Measurements from ENCODE around the gene CALN1. TPM values are rescaled to one million over a fixed set of nuclear protein-coding genes. Genes with fewer than 3 reads are reported as not detected.

Gene CALN1
- total RNA-seq, 4 donors from 2014 or later, result under 0.01 to 0.06 TPM; not detected in 2

DNA sequence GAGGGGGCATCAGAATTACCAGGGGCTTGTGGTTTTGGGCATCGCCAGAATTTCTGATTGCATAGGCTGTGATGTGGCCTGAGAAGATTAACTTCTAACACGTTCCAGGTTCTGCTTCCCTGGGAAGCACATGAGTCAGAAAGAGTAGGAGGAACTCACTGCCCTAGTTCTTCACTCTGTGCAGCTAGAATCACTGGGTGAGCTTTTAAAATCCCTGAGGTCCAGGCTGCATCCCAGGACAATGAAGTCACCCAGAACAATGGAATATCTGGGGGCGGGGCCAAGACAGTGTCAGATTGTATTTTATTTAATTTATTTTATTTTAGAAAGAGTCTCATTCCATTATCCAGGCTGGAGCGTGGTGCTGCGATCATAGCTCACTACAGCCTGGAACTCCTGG, 636.5 kb downstream of the CALN1 start:
- WGBS, result 66% methylated on average over 5 of the region's 5 CpGs

DNA sequence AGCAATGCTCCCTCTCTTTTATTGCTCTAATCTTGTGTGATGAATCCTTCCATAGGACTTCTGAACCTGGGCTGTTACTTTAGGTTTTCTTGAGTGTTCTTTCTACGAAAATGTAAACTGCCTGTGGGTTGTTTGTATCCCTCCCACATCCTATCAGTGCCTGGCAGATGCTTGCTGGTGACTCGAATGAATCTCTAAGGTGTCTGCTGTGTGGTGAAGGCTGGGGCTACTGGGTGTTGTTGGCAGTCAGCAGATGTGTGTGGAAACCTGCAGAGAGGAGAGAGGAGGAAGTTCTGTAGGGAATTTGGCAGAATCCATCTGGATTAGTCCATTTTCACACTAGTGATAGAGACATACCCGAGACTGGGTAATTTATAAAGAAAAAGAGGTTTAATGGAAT, 639.4 kb downstream of the CALN1 start:
- no peak for TF ChIP-seq POLR2AphosphoS5 (IDR thresholded peaks at IDR 0.05)
- no peak for TF ChIP-seq POLR2A (IDR thresholded peaks at IDR 0.05; ENCODE audit: low read depth)
- no peak for TF ChIP-seq EP300 (IDR thresholded peaks at IDR 0.05)
- TF ChIP-seq, protein P1, sequence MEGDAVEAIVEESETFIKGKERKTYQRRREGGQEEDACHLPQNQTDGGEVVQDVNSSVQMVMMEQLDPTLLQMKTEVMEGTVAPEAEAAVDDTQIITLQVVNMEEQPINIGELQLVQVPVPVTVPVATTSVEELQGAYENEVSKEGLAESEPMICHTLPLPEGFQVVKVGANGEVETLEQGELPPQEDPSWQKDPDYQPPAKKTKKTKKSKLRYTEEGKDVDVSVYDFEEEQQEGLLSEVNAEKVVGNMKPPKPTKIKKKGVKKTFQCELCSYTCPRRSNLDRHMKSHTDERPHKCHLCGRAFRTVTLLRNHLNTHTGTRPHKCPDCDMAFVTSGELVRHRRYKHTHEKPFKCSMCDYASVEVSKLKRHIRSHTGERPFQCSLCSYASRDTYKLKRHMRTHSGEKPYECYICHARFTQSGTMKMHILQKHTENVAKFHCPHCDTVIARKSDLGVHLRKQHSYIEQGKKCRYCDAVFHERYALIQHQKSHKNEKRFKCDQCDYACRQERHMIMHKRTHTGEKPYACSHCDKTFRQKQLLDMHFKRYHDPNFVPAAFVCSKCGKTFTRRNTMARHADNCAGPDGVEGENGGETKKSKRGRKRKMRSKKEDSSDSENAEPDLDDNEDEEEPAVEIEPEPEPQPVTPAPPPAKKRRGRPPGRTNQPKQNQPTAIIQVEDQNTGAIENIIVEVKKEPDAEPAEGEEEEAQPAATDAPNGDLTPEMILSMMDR (IDR thresholded peaks at IDR 0.05), result no peak
- 54% methylated on average over 3 of the region's 3 CpGs for WGBS

More for the DNA sequence above, 636.5 kb downstream of the CALN1 start:
- TF ChIP-seq, protein P1 (IDR thresholded peaks at IDR 0.05), result no peak
- TF ChIP-seq POLR2AphosphoS5 (IDR thresholded peaks at IDR 0.05) (no peak), POLR2A (IDR thresholded peaks at IDR 0.05; ENCODE audit: low read depth) (no peak), EP300 (IDR thresholded peaks at IDR 0.05) (no peak)
- peak; percentile 24 for DNase-seq (ENCODE audit: extremely low spot score)
- intact Hi-C loops (cut with DNase I), result no loop called here
- Histone ChIP-seq H3K4me1 (no peaks in the 10 kb centered on the region), H3K27me3 (peaks cover 0 to 3% (median 0%) of the 10 kb centered on the region in 4 donors), H3K4me3 (no peak overlapping the region), H3K36me3 (no peaks in the 10 kb centered on the region), H3K9me3 (no peaks in the 10 kb centered on the region), H3K27ac (replicated peaks in 1 of 4) (no peak overlapping the region)

DNA sequence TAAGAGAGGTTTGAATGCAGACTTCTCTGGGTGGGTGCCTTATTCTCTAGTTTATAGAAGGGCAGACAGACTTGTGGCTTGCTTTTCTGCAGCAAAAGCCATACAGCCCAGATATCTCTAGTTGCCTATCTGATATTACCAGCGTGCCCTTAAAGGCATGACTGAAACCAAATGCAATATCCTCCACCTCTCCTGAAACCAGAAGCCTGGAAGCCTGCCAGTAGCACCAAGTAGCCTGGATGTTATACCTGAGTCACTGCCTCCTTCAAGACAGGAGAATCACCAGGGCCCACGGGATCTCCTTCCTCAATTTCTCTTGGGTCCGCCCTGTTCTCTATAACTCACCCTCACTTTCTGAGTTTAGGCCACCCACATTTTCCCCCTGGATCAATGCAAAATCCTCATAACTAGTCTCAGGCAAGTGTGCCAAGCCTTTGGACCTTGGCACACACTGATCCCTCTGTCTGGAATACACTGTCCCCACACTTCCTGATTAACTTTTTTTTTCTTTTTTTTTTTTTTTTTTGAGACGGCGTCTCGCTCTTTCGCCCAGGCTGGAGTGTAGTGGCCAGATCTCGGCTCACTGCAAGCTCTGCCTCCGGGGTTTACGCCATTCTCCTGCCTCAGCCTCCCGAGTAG, 641.8 kb downstream of the CALN1 start:
- H3K36me3 ChIP-seq, result no peaks in the 10 kb centered on the region
- H3K9me3 ChIP-seq, result no peaks in the 10 kb centered on the region
- intact Hi-C loops (cut with DNase I), result no loop called here
- H3K27ac ChIP-seq (replicated peaks in 1 of 4), result no peak overlapping the region
- no peak for TF ChIP-seq EP300 (IDR thresholded peaks at IDR 0.05)
- no peak for TF ChIP-seq POLR2A (IDR thresholded peaks at IDR 0.05; ENCODE audit: low read depth)
- TF ChIP-seq, protein P1 (IDR thresholded peaks at IDR 0.05), result no peak
- no peak for TF ChIP-seq POLR2AphosphoS5 (IDR thresholded peaks at IDR 0.05)
- H3K4me3 ChIP-seq, result no peak overlapping the region
- H3K27me3 ChIP-seq, result peaks cover 0 to 3% (median 0%) of the 10 kb centered on the region in 4 donors
- no peak for DNase-seq (ENCODE audit: extremely low spot score)
- no peaks in the 10 kb centered on the region for H3K4me1 ChIP-seq
- 85% methylated on average over 11 of the region's 11 CpGs for WGBS

More for the DNA sequence above, 639.4 kb downstream of the CALN1 start:
- no peak for DNase-seq (ENCODE audit: extremely low spot score)
- H3K27ac ChIP-seq (replicated peaks in 1 of 4), result no peak overlapping the region
- H3K4me3 ChIP-seq, result no peak overlapping the region
- no peaks in the 10 kb centered on the region for H3K4me1 ChIP-seq
- peaks cover 0 to 3% (median 0%) of the 10 kb centered on the region in 4 donors for H3K27me3 ChIP-seq
- intact Hi-C loops (cut with DNase I), result no loop called here
- no peaks in the 10 kb centered on the region for H3K9me3 ChIP-seq
- no peaks in the 10 kb centered on the region for H3K36me3 ChIP-seq

DNA sequence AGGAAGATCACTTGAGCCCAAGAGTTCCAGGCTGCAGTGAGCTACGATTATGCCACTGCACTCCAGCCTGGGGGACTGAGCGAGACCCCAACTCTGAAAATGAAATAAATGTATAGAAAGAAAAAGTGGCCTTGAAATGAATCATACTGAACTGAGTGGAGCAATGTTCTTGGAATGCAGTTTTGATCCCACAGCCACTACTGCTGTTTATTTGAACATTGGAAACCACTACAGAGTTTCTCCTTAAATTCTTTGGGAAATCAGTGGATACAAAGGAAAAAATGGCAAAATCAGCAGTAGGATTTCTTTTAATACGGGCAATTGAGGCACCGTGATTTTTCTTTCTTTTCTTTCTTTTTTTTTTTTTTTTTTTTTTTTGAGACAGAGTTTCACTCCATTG, 642.8 kb downstream of the CALN1 start:
- TF ChIP-seq POLR2AphosphoS5 (IDR thresholded peaks at IDR 0.05) (no peak), EP300 (IDR thresholded peaks at IDR 0.05) (no peak), POLR2A (IDR thresholded peaks at IDR 0.05; ENCODE audit: low read depth) (no peak)
- TF ChIP-seq, protein P1 (IDR thresholded peaks at IDR 0.05), result no peak
- Histone ChIP-seq H3K4me1 (no peaks in the 10 kb centered on the region), H3K27ac (replicated peaks in 1 of 4) (no peak overlapping the region), H3K9me3 (no peaks in the 10 kb centered on the region), H3K36me3 (no peaks in the 10 kb centered on the region), H3K27me3 (peaks cover 0 to 1% (median 0%) of the 10 kb centered on the region in 4 donors), H3K4me3 (no peak overlapping the region)
- DNase-seq (ENCODE audit: extremely low spot score), result peak; percentile 37
- WGBS, result 90% methylated on average over 4 of the region's 4 CpGs
- intact Hi-C loops (cut with DNase I), result no loop called here

DNA sequence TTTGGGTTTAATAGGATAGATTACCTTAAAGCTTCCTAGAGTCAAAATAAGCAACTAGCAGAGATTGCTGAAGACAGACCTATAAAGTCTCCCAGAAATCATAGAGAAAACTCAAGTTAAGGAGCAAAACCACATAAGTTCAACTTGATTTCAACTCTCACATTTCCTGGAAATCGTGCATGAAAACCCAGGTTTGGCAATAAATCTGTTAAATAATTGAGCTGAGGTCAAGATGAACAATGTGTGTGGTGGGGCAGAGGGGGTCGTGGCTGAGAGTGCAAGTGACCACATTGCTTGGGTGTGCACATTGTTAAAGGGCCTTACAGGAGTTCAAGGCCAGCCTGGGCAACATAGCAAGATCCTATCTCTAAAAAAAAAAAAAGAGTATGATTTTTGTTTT, 643.7 kb downstream of the CALN1 start:
- H3K27me3 ChIP-seq, result no peaks in the 10 kb centered on the region
- WGBS, result 62% methylated on average over 2 of the region's 2 CpGs
- H3K4me3 ChIP-seq, result no peak overlapping the region
- H3K27ac ChIP-seq (replicated peaks in 1 of 4), result no peak overlapping the region
- DNase-seq (ENCODE audit: extremely low spot score), result peak; percentile 74
- intact Hi-C loops (cut with DNase I), result no loop called here
- no peaks in the 10 kb centered on the region for H3K9me3 ChIP-seq
- H3K4me1 ChIP-seq, result no peaks in the 10 kb centered on the region
- H3K36me3 ChIP-seq, result no peaks in the 10 kb centered on the region
- TF ChIP-seq, protein P1 (IDR thresholded peaks at IDR 0.05), result no peak
- TF ChIP-seq EP300 (IDR thresholded peaks at IDR 0.05) (no peak), POLR2A (IDR thresholded peaks at IDR 0.05; ENCODE audit: low read depth) (no peak)
